ENCODE results near the gene ID2. TPM values are rescaled to one million over a fixed set of nuclear protein-coding genes. Genes with fewer than 3 reads are reported as not detected.

Gene ID2, protein sequence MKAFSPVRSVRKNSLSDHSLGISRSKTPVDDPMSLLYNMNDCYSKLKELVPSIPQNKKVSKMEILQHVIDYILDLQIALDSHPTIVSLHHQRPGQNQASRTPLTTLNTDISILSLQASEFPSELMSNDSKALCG
- polyA plus RNA-seq (ENCODE audit: insufficient read depth in 1 of 5, insufficient read length in 5 of 5, low replicate concordance in 1 of 5), result 100 to 1,000 TPM; 325 to 474 (median 369) TPM
- long read RNA-seq, donor 1, transcript ID2-203 (3 exons, 1,362 nt), result major isoform, 266 of 286 reads
- long read RNA-seq, donor 1, transcript ID2-204 (2 exons, 474 nt), result minor isoform, 15 of 286 reads
- long read RNA-seq, donor 1, partial matches to known transcripts, result 0 of 286 reads
- long read RNA-seq, donor 1, other reads (novel, unspliced or antisense), result 0 of 286 reads
- long read RNA-seq, donor 2, transcript ID2-203 (3 exons, 1,362 nt), result major isoform, 150 of 158 reads
- long read RNA-seq, donor 2, transcript ID2-204 (2 exons, 474 nt), result minor isoform, 6 of 158 reads
- long read RNA-seq, donor 2, partial matches to known transcripts, result 0 of 158 reads
- long read RNA-seq, donor 2, other reads (novel, unspliced or antisense), result 0 of 158 reads
- long read RNA-seq, donor 3, transcript ID2-203 (3 exons, 1,362 nt), result major isoform, 169 of 207 reads
- long read RNA-seq, donor 3, transcript ID2-204 (2 exons, 474 nt), result minor isoform, 11 of 207 reads
- long read RNA-seq, donor 3, partial matches to known transcripts, result 26 of 207 reads
- long read RNA-seq, donor 3, other reads (novel, unspliced or antisense), result 0 of 207 reads
- long read RNA-seq, donor 4, transcript ID2-204 (2 exons, 474 nt), result minor isoform, 7 of 204 reads
- long read RNA-seq, donor 4, transcript ID2-203 (3 exons, 1,362 nt), result major isoform, 125 of 204 reads
- long read RNA-seq, donor 4, partial matches to known transcripts, result 68 of 204 reads
- long read RNA-seq, donor 4, other reads (novel, unspliced or antisense), result 0 of 204 reads
- long read RNA-seq, donor 5, transcript ID2-204 (2 exons, 474 nt), result minor isoform, 10 of 295 reads
- long read RNA-seq, donor 5, transcript ID2-203 (3 exons, 1,362 nt), result major isoform, 280 of 295 reads
- long read RNA-seq, donor 5, transcript ID2-202 (2 exons, 623 nt), result minor isoform, 5 of 295 reads
- long read RNA-seq, donor 5, partial matches to known transcripts, result 0 of 295 reads
- long read RNA-seq, donor 5, other reads (novel, unspliced or antisense), result 0 of 295 reads
- long read RNA-seq, donor 6, transcript ID2-204 (2 exons, 474 nt), result minor isoform, 8 of 284 reads
- long read RNA-seq, donor 6, transcript ID2-203 (3 exons, 1,362 nt), result major isoform, 214 of 284 reads
- long read RNA-seq, donor 6, partial matches to known transcripts, result 60 of 284 reads
- long read RNA-seq, donor 6, other reads (novel, unspliced or antisense), result 0 of 284 reads
- long read RNA-seq, donor 7, transcript ID2-203 (3 exons, 1,362 nt), result major isoform, 122 of 126 reads
- long read RNA-seq, donor 7, partial matches to known transcripts, result 0 of 126 reads
- long read RNA-seq, donor 7, other reads (novel, unspliced or antisense), result 0 of 126 reads
- long read RNA-seq, donor 8, transcript ID2-203 (3 exons, 1,362 nt), result major isoform, 109 of 117 reads
- long read RNA-seq, donor 8, transcript ID2-204 (2 exons, 474 nt), result minor isoform, 8 of 117 reads
- long read RNA-seq, donor 8, partial matches to known transcripts, result 0 of 117 reads
- long read RNA-seq, donor 8, other reads (novel, unspliced or antisense), result 0 of 117 reads

- peak; percentile 99 to 100 for DNase-seq
Measured at GRCh38 chr2:8681786-8682692, at the start of gene ID2. ID2 (plus strand) TSS chr2:8682056; CDS start chr2:8682166, 110 bp downstream.

- no peak for DNase-seq
Measured at GRCh38 chr2:8632755-8633154, 49.1 kb upstream of the ID2 start.

DNA sequence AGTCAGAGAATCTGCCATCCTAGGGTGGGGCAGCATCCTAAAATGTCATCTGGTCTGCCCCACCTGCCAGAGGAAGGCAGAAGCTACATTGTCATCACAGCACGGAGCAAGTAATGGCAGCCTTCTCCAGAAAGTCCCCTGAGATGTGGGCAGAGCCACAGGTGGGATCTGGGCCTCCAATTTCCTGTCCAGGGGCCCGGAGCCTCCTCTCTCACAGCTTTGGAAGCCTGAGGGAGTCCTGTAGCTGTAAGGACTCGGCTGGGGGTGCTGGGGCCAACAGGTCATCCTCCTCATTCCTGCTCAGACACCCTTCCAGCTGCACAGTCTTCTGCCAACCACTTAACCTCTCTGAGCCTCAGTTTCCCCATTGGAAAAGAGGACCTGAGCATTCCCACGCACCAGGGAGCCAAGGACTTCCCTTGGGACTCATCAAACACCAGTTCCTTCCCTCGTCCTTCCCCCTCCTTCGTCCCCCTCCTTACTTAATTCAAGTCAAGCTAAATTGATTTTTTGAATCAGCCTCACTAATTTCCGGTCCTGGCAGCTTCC lies 48.6 kb upstream of the ID2 start:
- no peak for DNase-seq

DNA sequence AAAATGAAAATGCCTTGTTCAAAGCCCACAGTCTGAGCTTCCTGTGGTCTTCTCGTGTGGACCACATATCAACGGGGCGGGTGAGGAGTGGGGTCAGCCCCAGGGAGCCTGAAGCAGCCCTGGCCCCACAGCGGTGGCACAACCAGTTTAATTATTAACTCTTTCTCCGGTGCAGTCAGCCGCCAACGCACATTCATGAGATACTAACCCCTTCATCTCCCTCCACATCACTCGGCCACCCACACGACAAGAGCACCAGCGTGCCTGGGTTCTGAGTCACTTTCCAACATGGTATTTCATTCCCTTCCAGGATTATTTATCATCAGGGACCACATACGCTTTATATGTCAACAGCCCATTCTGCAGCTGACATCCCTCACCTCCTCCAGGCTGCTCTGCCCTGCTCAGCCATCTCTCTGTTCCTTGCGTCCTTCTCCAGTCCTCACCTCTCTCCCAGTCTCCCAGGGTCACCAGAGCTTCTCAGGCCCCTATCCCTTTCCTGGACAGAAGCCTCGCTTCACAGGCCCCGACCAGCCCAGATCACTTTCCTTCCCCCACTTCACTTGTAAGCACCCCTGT lies 48.0 kb upstream of the ID2 start:
- DNase-seq, result no peak

GRCh38 chr2:8634466-8635172 lies 47.2 kb upstream of the ID2 start:
- no peak for DNase-seq

GRCh38 chr2:8636041-8636491 lies 45.8 kb upstream of the ID2 start:
- no peak for DNase-seq

DNA sequence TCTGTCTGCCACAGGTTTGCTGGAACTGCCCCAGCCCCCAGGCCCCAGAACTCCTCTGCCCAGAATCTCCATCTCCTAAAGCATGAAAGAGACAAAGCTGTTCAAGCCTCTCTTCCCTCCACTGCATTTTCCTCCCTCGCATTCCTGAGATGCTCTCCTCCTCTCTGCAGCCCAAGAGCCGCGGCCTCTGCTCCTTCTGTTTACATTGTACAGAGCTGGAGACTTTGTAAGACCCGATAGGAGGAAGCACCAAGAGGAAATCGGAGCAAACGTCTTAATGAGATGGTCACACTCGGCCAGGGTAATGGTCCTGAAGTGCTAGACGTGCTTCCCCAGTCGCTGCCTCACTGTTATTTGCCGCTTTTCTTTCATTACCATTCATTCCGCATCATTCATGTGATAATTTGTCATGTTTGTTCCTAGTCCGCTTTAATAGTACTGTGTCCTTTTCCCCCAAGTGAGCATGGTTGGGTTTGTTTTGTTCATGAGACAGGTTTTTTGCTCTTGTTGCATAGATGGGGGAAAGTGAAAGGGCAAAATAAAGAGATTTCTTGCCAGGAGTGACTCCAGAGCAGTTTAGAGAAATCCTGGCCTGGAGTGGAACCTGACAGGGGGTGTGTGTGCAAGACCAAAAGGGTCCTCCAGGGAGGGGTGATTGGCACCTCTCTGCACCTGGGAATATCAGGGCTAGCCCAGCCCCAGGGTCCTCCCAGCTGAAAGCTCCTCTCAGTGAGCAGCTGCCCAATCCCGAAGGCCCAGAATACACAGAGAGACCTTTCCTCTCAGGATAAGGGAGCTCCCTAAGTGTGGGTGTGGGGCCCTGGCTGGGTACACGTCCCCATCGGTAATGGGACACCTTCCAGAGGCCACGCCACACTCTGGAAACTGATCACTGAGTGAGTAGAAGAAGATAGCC lies 44.9 kb upstream of the ID2 start:
- DNase-seq, result peak; percentile 21 to 35

- DNase-seq, result no peak
Measured at GRCh38 chr2:8638327-8638726, 43.5 kb upstream of the ID2 start.

GRCh38 chr2:8639122-8639635 lies 42.7 kb upstream of the ID2 start:
- no peak for DNase-seq

DNA sequence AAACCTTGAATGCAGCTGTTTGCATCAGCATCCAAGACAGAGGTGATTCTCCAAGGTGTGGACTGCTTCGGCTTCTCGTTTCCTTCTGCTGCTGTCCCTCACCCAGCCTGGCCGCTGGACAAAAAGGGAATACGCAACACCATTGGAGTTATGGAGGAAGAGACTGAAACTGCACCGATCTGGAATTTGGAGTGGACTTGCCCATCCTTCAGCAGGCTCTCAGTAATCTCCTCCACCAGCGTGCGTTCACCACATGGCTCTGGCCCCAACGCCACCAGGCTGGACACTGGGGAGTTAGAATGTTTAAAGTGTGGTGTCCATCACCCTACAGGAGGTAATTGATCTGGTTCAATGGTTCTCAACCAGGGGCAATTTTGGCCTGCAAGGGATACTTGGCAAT lies 41.4 kb upstream of the ID2 start:
- DNase-seq, result no peak

DNA sequence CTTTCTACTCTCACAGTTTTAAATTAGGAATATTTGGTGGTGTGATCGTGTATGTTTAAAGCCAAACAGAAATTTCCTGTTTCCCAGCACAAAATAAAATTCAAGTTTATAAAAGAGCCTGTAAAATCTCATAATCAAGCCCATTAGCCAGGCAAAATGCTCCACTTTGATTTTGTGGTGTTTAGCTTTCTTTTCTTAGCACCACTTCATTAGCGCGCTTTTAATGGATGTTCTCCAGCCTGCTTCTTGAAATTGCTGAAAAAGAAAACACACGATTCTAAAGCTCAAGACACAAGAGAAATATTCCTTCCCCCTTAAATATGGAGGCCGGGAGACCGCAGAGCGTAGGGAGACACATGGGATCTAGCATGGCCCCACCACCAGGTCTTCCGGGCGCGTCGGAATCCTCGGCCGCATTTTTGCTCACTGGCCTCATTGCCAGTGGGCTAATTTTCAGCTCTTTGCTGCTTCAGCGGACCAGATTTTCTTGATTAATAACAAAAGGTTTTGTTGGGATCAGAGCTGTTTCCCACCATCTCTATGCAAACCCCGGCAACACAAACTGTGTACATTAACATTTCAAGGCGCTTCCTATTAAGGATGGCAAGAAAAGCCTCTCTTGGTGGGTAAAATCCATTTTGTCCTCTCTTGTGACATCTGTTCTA lies 40.4 kb upstream of the ID2 start:
- DNase-seq, result peak; percentile 39 to 49

DNA sequence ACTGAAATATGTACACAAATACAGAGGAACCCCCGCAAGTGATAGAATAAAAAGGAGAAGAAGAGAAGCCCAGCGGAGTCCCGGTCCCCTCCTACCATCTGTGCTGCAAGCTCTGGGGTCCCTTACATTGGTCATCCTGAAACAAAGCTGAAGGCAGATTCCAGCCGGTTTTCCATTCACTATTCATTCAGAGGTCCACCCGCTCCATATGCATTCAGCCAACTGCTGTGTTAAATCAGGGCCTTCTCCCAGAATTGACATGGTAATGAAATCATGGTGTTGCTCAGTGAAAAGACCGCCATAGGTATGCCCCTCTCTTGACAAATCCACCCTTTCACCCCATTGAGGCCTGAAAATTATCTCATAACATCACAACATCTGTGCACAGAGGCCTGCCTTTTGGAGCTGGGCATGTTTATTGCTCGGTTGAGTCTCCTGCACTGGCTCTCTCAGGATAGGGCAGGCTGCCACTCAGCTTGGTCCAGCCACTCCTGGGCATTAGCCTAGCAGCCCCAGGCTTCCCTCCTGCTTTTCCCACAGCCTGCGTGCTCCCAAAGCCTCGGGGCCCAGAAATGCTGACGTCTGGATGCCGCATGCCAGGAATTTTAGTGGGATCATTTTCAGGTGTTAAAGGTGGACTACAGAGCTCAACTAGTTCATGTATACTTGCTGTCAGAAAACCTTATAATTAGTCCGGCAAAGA lies 39.3 kb upstream of the ID2 start:
- DNase-seq, result no peak

DNA sequence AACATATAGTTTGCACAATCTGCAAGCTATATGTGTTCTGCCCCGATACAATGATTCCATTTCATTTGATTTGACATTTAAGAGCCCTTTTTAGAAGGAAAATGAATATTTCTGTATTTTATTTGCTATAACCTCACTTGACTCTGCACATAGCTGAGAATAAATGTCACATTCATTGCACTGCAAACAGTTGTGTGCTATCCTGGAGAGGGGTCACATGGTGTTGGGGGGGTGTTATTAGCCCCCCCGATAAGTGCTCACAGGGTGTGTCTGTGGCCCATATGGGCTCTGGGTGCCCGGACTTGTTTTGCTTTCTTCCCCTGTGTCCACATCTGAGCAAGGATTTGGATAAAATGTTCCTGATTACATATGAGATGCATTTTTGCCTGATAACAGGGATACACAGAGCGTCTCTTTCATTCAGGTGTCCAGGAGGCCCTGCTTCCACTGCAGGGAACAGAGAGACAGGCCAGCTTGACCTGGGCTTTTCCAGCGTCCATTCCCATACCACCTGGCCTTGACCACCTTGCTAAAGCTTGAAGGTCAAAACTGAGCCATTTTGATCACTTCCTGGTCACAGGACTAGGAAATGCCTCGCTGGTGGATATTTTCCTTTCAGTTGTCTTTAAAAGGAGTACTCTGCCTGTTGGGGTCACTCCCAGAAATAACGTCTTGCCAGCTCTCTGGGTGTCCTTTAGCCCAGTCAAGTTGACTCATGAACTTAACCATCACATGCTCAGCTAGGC lies 38.4 kb upstream of the ID2 start:
- DNase-seq, result no peak

DNA sequence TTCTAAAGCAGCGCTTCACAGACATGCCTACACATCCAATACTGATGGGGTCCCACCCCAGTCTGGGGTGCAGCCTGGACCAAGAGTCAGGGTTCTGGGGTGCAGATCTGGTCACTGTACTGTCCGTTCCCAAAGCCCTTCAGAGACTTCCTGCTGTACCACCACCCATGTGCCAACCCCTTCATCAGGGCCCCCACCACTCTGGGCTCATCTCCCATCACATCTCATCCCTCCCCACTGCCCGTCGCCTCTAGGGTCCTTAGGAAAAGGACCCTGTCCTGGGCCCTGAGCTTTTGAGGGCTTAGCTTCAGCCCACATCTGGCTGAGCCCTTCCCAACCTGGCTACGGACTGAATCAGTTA lies 37.9 kb upstream of the ID2 start:
- no peak for DNase-seq

GRCh38 chr2:8644605-8645175 lies 37.2 kb upstream of the ID2 start:
- no peak for DNase-seq

Data from right lung (tissue), 10 donors.